IgD-negative memory B cell (primary cell): ENCODE measurements around the gene CRHR2. TPM values are rescaled to one million over a fixed set of nuclear protein-coding genes. Genes with fewer than 3 reads are reported as not detected.

Experiments used
- H3K27ac Mint-ChIP-seq, 3 donors: one replicate each; pipeline ENCODE4 v1.8.0; 2020 to 2022; ENCODE audit warnings: mild to moderate bottlenecking in 3 of 3, mixed read lengths in 3 of 3, moderate library complexity in 1 of 3
- H3K27me3 Mint-ChIP-seq: one replicate; pipeline ENCODE4 v1.8.0; 2021; ENCODE audit warnings: mixed read lengths
- H3K36me3 Mint-ChIP-seq: one replicate; pipeline ENCODE4 v1.8.0; 2020; ENCODE audit warnings: mild to moderate bottlenecking, mixed read lengths
- H3K4me1 Mint-ChIP-seq, 3 donors: one replicate each; pipeline ENCODE4 v1.8.0; 2020 to 2022; ENCODE audit warnings: mixed read lengths in 3 of 3, mild to moderate bottlenecking in 1 of 3
- H3K4me3 Mint-ChIP-seq, 4 donors: one replicate each; pipeline ENCODE4 v1.8.0; 2020 to 2022; ENCODE audit warnings: mild to moderate bottlenecking in 4 of 4, mixed read lengths in 4 of 4, moderate library complexity in 3 of 4
- H3K9me3 Mint-ChIP-seq, 3 donors: one replicate each; pipeline ENCODE4 v1.8.0; 2020 to 2021; ENCODE audit warnings: mixed read lengths in 3 of 3, mild to moderate bottlenecking in 1 of 3
- polyA plus RNA-seq: library from polyadenylated mRNA; unstranded; fragments of 300-500 nt; fragmentation: Illumina TruSeq; gene quantifications from one replicate; pipeline ENCODE4 v1.2.3, GENCODE V29; 2021

CRHR2 gene
- polyA plus RNA-seq, 1 donor from 2014 or later: not detected

- Mint-ChIP-seq H3K36me3 (no peaks in the 10 kb centered on the region), H3K27ac (peak overlapping the region in 1 of 3 donors; percentile 1), H3K4me1 (no peaks in the 10 kb centered on the region)
These were observed 23.7 kb downstream of the CRHR2 start for GRCh38 chr7:30658479-30659074.

GRCh38 chr7:30657131-30657530 is 25.1 kb downstream of the CRHR2 start:
- no peaks in the 10 kb centered on the region for H3K27me3 Mint-ChIP-seq
- H3K4me3 Mint-ChIP-seq: no peak overlapping the region
- no peak overlapping the region for H3K27ac Mint-ChIP-seq
- no peaks in the 10 kb centered on the region for H3K4me1 Mint-ChIP-seq
- H3K36me3 Mint-ChIP-seq: no peaks in the 10 kb centered on the region
- H3K9me3 Mint-ChIP-seq: no peaks in the 10 kb centered on the region

More at GRCh38 chr7:30658479-30659074, 23.7 kb downstream of the CRHR2 start:
- H3K4me3 Mint-ChIP-seq: no peak overlapping the region
- no peaks in the 10 kb centered on the region for H3K9me3 Mint-ChIP-seq
- H3K27me3 Mint-ChIP-seq: no peaks in the 10 kb centered on the region

GRCh38 chr7:30656006-30656957 is 26.0 kb downstream of the CRHR2 start:
- Mint-ChIP-seq H3K4me3 (no peak overlapping the region), H3K4me1 (no peaks in the 10 kb centered on the region), H3K27me3 (no peaks in the 10 kb centered on the region), H3K9me3 (no peaks in the 10 kb centered on the region), H3K36me3 (no peaks in the 10 kb centered on the region), H3K27ac (no peak overlapping the region)

GRCh38 chr7:30655096-30655970 is 26.9 kb downstream of the CRHR2 start:
- H3K4me3 Mint-ChIP-seq: no peak overlapping the region
- no peaks in the 10 kb centered on the region for H3K27me3 Mint-ChIP-seq
- no peak overlapping the region for H3K27ac Mint-ChIP-seq
- no peaks in the 10 kb centered on the region for H3K36me3 Mint-ChIP-seq
- no peaks in the 10 kb centered on the region for H3K9me3 Mint-ChIP-seq
- H3K4me1 Mint-ChIP-seq: no peaks in the 10 kb centered on the region

GRCh38 chr7:30654296-30655090 is 27.8 kb downstream of the CRHR2 start:
- Mint-ChIP-seq H3K36me3 (no peaks in the 10 kb centered on the region), H3K9me3 (no peaks in the 10 kb centered on the region), H3K27me3 (no peaks in the 10 kb centered on the region)

GRCh38 chr7:30652698-30653641 is 29.3 kb downstream of the CRHR2 start:
- no peak overlapping the region for H3K27ac Mint-ChIP-seq
- no peaks in the 10 kb centered on the region for H3K27me3 Mint-ChIP-seq
- H3K36me3 Mint-ChIP-seq: no peaks in the 10 kb centered on the region
- no peak overlapping the region for H3K4me3 Mint-ChIP-seq
- no peaks in the 10 kb centered on the region for H3K9me3 Mint-ChIP-seq
- no peaks in the 10 kb centered on the region for H3K4me1 Mint-ChIP-seq

More at GRCh38 chr7:30654296-30655090, 27.8 kb downstream of the CRHR2 start:
- H3K4me1 Mint-ChIP-seq: no peaks in the 10 kb centered on the region
- H3K4me3 Mint-ChIP-seq: no peak overlapping the region
- H3K27ac Mint-ChIP-seq: no peak overlapping the region

- no peaks in the 10 kb centered on the region for H3K27me3 Mint-ChIP-seq
- no peak overlapping the region for H3K4me3 Mint-ChIP-seq
- H3K36me3 Mint-ChIP-seq: no peaks in the 10 kb centered on the region
- H3K4me1 Mint-ChIP-seq: no peaks in the 10 kb centered on the region
- no peak overlapping the region for H3K27ac Mint-ChIP-seq
- H3K9me3 Mint-ChIP-seq: no peaks in the 10 kb centered on the region
These were observed 30.1 kb downstream of the CRHR2 start for GRCh38 chr7:30652132-30652531.

GRCh38 chr7:30650421-30650808 is 31.8 kb downstream of the CRHR2 start:
- Mint-ChIP-seq H3K9me3 (no peaks in the 10 kb centered on the region), H3K27me3 (no peaks in the 10 kb centered on the region), H3K4me1 (no peaks in the 10 kb centered on the region), H3K36me3 (no peaks in the 10 kb centered on the region), H3K27ac (no peak overlapping the region), H3K4me3 (no peak overlapping the region)

- Mint-ChIP-seq H3K27me3 (no peaks in the 10 kb centered on the region), H3K4me3 (no peak overlapping the region), H3K9me3 (no peaks in the 10 kb centered on the region), H3K27ac (peak overlapping the region in 1 of 3 donors; percentile 64), H3K36me3 (peaks cover 5% of the 10 kb centered on the region), H3K4me1 (no peaks in the 10 kb centered on the region)
These were observed 32.4 kb downstream of the CRHR2 start for GRCh38 chr7:30649717-30650420.

GRCh38 chr7:30648744-30649540 is 33.3 kb downstream of the CRHR2 start:
- Mint-ChIP-seq H3K4me1 (no peaks in the 10 kb centered on the region), H3K27ac (peak overlapping the region in 1 of 3 donors; percentile 64), H3K27me3 (no peaks in the 10 kb centered on the region)

GRCh38 chr7:30647589-30648364 is 34.5 kb downstream of the CRHR2 start:
- no peak overlapping the region for H3K27ac Mint-ChIP-seq
- no peaks in the 10 kb centered on the region for H3K27me3 Mint-ChIP-seq
- no peaks in the 10 kb centered on the region for H3K4me1 Mint-ChIP-seq
- H3K4me3 Mint-ChIP-seq: no peak overlapping the region
- H3K36me3 Mint-ChIP-seq: peaks cover 8% of the 10 kb centered on the region
- H3K9me3 Mint-ChIP-seq: no peaks in the 10 kb centered on the region

More at GRCh38 chr7:30648744-30649540, 33.3 kb downstream of the CRHR2 start:
- Mint-ChIP-seq H3K36me3 (peaks cover 8% of the 10 kb centered on the region), H3K9me3 (no peaks in the 10 kb centered on the region), H3K4me3 (no peak overlapping the region)

- Mint-ChIP-seq H3K27me3 (no peaks in the 10 kb centered on the region), H3K4me3 (no peak overlapping the region), H3K36me3 (peaks cover 8% of the 10 kb centered on the region), H3K27ac (peak overlapping the region in 1 of 3 donors; percentile 64), H3K9me3 (no peaks in the 10 kb centered on the region), H3K4me1 (no peaks in the 10 kb centered on the region)
These were observed 36.1 kb downstream of the CRHR2 start for GRCh38 chr7:30646154-30646553.
